ENCODE data around the gene ORM2.
A peak's percentile ranks its signal among the peaks of the same experiment; 100 is the strongest.

Gene ORM2

GRCh38 chr9:114364134-114365041 is 34.7 kb downstream of the ORM2 start:
- Histone ChIP-seq H2AFZ (ENCODE audit: low read length) (no peak overlapping the region), H3K4me2 (ENCODE audit: low read depth, low read length) (no peak overlapping the region), H4K20me1 (ENCODE audit: insufficient read depth, low read length) (no peaks in the 10 kb centered on the region), H3K79me2 (ENCODE audit: low read length) (peaks cover 72% of the 10 kb centered on the region), H3K27ac (ENCODE audit: low read length) (peak overlapping the region; percentile 11; the same call in 1 of the 2 replicates), H3K4me1 (ENCODE audit: low read length) (peaks cover 59% of the 10 kb centered on the region), H3K9me3 (replicated peaks; ENCODE audit: insufficient read depth, low read length) (no peaks in the 10 kb centered on the region), H3K9ac (ENCODE audit: low read length) (no peak overlapping the region), H3K4me3 (ENCODE audit: low read length) (no peak overlapping the region), H3K9me2 (replicated peaks; ENCODE audit: insufficient read depth, low read length) (no peaks in the 10 kb centered on the region), H3F3A (ENCODE audit: insufficient read depth, low read length) (peaks cover 36% of the 10 kb centered on the region), H3K27me3 (replicated peaks; ENCODE audit: insufficient read depth, low read length) (no peaks in the 10 kb centered on the region), H3K36me3 (replicated peaks; ENCODE audit: insufficient read depth, low read length) (peaks cover 38% of the 10 kb centered on the region)
- no peak for DNase-seq
- TF ChIP-seq EZH2 (optimal IDR thresholded peaks at IDR 0.05; ENCODE audit: low read depth, low read length) (no peak), EZH2phosphoT487 (IDR thresholded peaks at IDR 0.05; ENCODE audit: low read length) (no peak), CTCF (IDR thresholded peaks at IDR 0.05; ENCODE audit: low read length) (no peak)

GRCh38 chr9:114365194-114365593 is 35.5 kb downstream of the ORM2 start:
- TF ChIP-seq EZH2 (optimal IDR thresholded peaks at IDR 0.05; ENCODE audit: low read depth, low read length) (no peak), CTCF (IDR thresholded peaks at IDR 0.05; ENCODE audit: low read length) (no peak), EZH2phosphoT487 (IDR thresholded peaks at IDR 0.05; ENCODE audit: low read length) (no peak)
- Histone ChIP-seq H3K9me2 (replicated peaks; ENCODE audit: insufficient read depth, low read length) (no peaks in the 10 kb centered on the region), H2AFZ (ENCODE audit: low read length) (no peak overlapping the region), H3K4me3 (ENCODE audit: low read length) (no peak overlapping the region), H3K4me2 (ENCODE audit: low read depth, low read length) (no peak overlapping the region), H3K27ac (ENCODE audit: low read length) (peak overlapping the region; percentile 11; the same call in 1 of the 2 replicates), H3K4me1 (ENCODE audit: low read length) (peaks cover 67% of the 10 kb centered on the region), H3K27me3 (replicated peaks; ENCODE audit: insufficient read depth, low read length) (no peaks in the 10 kb centered on the region), H4K20me1 (ENCODE audit: insufficient read depth, low read length) (no peaks in the 10 kb centered on the region), H3K9me3 (replicated peaks; ENCODE audit: insufficient read depth, low read length) (no peaks in the 10 kb centered on the region), H3K9ac (ENCODE audit: low read length) (no peak overlapping the region), H3K36me3 (replicated peaks; ENCODE audit: insufficient read depth, low read length) (peaks cover 32% of the 10 kb centered on the region), H3K79me2 (ENCODE audit: low read length) (peaks cover 73% of the 10 kb centered on the region), H3F3A (ENCODE audit: insufficient read depth, low read length) (peaks cover 39% of the 10 kb centered on the region)
- DNase-seq = no peak

GRCh38 chr9:114366334-114367128 is 36.9 kb downstream of the ORM2 start:
- Histone ChIP-seq H3K36me3 (replicated peaks; ENCODE audit: insufficient read depth, low read length) (peaks cover 23% of the 10 kb centered on the region), H3K79me2 (ENCODE audit: low read length) (peaks cover 74% of the 10 kb centered on the region), H3K4me1 (ENCODE audit: low read length) (peaks cover 80% of the 10 kb centered on the region), H4K20me1 (ENCODE audit: insufficient read depth, low read length) (no peaks in the 10 kb centered on the region), H3K27me3 (replicated peaks; ENCODE audit: insufficient read depth, low read length) (no peaks in the 10 kb centered on the region), H3K4me2 (ENCODE audit: low read depth, low read length) (peak overlapping the region; percentile 48), H3K27ac (ENCODE audit: low read length) (peak overlapping the region; percentile 97), H3K9ac (ENCODE audit: low read length) (peak overlapping the region; percentile 67), H3K9me3 (replicated peaks; ENCODE audit: insufficient read depth, low read length) (no peaks in the 10 kb centered on the region), H3K9me2 (replicated peaks; ENCODE audit: insufficient read depth, low read length) (no peaks in the 10 kb centered on the region), H3F3A (ENCODE audit: insufficient read depth, low read length) (peaks cover 39% of the 10 kb centered on the region), H3K4me3 (ENCODE audit: low read length) (peak overlapping the region; percentile 19; the same call in 1 of the 2 replicates), H2AFZ (ENCODE audit: low read length) (no peak overlapping the region)
- TF ChIP-seq EZH2 (optimal IDR thresholded peaks at IDR 0.05; ENCODE audit: low read depth, low read length) (no peak), EZH2phosphoT487 (IDR thresholded peaks at IDR 0.05; ENCODE audit: low read length) (no peak), CTCF (IDR thresholded peaks at IDR 0.05; ENCODE audit: low read length) (no peak)
- DNase-seq = peak; percentile 75
